HG02610 (cell line): ENCODE data around the gene UNC5C.

Experiments used
- ATAC-seq: cut with Tn5 transposase; IDR thresholded peaks from one replicate; pipeline ENCODE4 v1.9.1; 2021; ENCODE audit warnings: mild to moderate bottlenecking, moderate library complexity; ENCODE audit not compliant: unreplicated experiment

UNC5C gene

DNA sequence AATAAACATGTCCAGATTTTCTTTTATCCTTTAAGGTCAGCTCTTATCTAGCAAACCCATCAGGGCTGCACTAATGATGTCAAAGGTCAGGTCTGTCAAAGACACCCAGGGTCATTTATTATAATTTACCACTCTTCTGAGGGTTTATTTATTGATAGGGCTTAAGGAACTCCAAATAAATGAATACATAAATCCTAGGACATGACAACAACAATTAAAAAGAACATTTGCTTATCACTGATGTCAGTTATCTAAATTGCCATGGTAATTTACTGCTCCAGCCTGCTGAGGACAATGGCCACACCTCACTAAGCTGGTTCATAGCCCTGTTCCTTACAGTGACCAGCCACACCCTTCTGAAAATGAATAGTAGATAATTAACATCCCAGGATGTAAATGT, 317.1 kb downstream of the UNC5C start:
- ATAC-seq: no peak

DNA sequence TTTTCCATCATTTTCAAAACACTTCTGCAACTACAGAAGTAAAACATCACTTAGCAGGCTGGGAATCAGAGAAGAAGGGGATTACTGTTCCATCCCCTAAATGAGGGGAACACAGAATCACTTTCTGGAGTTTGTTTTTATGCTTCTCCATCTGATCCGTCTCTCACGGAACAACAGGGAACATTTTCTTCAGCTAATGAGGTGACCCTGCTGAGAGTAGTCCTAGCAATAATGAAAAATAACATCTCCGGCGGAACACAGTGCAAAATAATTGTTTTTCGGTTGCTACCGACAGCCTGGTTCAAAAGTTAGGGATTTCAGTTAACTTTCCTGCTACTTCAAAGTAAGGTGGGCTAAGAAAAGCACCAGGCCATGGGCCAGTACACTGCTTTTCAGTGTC, 322.9 kb downstream of the UNC5C start:
- no peak for ATAC-seq

DNA sequence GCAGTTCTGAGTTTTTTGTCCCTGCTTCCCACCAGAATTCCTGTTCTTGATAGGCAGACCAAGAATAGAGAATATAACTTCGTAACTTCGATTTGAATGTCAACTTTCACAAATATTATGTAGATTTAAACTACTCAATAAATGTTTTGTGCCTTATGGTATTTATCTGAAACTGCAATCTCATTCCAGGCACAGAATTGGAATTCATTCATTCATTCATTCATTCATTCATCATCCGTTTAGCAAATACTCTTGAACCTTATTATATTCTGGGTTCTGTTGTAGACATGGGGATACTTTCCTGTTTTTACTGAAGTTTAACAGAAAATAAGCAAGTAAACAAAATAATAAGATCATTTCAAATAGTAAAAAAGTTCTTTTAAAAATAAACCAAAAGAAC, 324.4 kb downstream of the UNC5C start:
- no peak for ATAC-seq

GRCh38 chr4:95220205-95221175, 328.3 kb downstream of the UNC5C start:
- ATAC-seq: no peak

DNA sequence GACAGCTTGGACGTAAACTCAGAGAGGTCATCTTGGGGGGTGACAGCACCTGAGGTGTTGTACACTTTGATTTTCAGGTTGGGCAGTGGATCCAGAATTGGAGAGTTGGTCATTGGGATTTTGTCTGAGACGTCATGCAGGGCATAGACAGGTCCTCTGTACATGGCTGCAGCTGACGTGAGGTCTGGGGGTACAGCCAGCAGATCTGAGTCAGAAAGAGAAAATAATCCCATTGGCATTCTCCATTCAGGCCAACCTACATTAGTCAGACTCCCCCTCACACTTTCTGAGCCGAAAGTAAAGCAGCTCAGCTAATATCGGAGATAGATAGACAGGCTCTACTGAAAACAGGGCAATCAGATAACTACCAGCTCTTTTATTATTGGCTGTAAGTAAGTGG, 329.7 kb downstream of the UNC5C start:
- no peak for ATAC-seq

DNA sequence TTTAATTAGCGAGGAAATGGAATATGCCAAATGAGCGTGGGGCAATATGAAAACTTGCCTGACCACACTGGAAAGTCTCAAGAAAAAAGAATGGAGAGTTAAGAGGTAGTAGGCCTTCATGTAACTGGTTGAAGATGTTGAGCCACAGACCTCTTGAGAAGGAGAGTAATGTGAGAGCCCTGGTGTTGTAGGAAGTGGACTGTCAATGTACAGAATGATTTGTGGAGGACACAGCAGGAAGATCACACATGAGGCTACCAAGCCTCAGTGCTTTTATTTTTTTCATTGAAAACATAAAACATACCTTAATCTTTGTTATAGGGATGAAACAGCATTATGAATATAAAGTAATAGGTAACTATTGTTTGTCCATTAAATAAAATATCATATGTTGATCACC, 331.6 kb downstream of the UNC5C start:
- no peak for ATAC-seq

DNA sequence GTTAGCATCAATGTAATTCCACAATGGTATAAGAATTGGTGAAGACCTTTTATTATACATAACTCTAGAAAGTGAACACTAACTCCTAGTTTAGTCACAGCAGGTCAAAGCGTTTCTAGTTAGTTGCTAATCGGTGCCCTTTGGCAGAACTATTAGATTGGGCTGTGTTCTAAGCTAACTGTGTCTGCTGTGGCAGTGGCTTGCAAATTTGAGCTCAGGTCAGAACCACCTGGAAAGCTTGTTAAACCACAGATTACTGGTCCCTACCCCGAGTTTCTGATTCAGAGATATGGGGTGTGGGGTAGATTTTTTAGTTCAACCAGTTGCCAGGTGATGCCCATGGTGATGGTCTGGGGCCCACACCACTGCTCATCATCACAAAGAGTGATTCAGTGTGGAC, 332.1 kb downstream of the UNC5C start:
- ATAC-seq: no peak

GRCh38 chr4:95215991-95216605, 332.7 kb downstream of the UNC5C start:
- no peak for ATAC-seq

- no peak for ATAC-seq
Observed at GRCh38 chr4:95215043-95215442, 333.7 kb downstream of the UNC5C start.

- ATAC-seq: no peak
Observed at GRCh38 chr4:95214408-95214807, 334.4 kb downstream of the UNC5C start.

DNA sequence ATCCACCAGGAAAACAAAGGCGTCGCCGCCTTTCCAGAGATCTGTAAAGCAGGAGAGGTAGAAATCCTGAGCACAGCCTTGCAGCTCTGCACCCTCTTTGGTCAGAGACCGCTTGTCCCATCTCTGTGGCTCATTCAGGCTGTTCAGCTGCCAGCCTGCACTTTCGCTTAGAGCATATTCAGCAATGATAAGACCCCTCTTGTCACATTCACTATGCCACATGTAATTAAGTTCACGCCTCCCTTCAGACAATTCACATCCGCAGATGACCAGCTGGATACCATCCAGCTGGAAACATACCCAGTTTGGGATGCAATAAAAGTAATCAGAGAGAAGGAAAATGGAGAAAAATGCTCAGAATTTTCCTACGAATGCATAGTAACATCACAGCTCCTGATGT, 335.4 kb downstream of the UNC5C start:
- ATAC-seq: no peak

DNA sequence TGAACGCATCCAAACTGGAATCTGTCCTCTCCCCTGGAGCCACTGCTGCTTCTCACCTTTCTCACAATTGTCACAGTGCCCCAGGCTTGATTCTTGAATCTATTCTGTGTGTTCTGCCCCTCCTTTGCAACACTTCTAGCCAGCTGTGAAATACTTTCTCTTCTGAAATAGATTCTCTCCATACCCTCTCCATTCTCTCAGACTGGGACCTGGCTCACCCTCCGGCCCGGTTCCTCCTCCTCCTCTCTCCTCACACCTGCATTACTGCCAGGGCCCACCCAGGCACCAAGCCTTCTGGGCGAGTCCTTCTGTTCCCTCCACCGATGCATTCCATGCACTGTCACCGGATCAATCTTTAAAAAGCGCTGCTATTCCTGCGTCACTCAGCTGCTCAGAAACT, 336.1 kb downstream of the UNC5C start:
- ATAC-seq: no peak

DNA sequence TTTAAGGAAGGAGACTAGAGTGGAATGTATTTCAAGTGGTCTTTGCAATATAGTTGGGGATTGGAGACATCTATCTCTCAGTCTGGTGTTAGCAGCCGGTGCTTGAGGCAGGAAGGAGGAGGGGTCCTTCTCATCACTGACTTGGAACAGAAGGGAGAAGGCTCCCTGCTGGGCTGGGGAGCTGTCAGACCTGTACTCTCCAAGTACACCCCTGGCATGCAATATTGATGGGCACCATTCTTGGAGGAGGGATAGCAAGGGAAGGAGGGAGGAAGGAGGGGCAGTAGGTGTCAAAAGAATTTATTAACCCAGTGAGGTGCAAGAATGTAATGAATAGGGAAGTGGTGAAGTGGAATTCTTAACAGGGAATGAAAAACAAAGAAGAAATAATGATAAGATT, 338.8 kb downstream of the UNC5C start:
- no peak for ATAC-seq

GRCh38 chr4:95204873-95205272, 343.9 kb downstream of the UNC5C start:
- ATAC-seq: no peak

DNA sequence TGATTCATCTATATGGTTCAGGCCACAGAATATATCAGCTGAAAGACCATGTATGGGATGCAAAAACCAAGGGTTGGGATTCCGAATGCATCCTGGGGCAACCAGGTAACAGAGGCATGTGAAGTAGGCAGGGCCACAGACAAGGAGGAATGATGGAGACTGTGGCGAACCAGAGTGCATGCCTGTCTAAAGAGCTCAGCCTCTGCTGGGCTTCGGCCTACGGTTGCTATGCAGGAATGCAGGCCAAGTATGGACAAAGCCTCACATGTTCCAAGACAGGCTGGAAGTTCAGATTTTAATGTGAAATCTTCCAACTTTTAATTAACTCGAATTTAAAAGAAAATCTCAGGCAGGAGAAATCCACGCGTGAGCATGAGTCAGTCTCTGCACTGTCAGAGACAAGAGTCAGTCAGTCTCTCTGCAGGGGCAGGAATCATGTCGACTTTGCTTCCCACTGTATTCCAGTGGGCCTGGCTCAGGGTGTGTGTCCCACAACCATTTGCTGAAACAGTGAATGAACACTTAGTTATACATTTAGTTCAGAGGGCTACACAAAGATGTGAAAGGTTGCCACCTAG, 344.4 kb downstream of the UNC5C start:
- ATAC-seq: no peak

DNA sequence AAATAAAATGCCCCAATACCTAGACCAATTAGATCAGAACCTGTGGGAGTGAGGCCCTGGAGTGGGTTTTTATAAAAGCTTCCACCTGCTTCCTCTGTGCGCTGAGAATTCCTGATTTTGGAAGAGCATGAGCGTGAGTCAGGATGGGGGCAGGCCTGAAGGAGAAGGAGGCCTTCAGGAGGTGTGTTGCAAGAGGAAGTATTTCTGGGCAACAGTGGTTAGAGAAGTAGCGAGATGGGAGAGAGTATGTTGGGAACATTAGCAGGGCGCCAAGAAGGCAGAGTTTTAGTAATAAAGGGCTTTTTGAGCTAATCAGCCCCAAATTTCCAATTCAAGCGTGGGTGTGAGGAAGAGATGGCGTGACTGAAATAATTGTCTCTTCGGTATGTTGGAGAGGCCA, 349.8 kb downstream of the UNC5C start:
- no peak for ATAC-seq

DNA sequence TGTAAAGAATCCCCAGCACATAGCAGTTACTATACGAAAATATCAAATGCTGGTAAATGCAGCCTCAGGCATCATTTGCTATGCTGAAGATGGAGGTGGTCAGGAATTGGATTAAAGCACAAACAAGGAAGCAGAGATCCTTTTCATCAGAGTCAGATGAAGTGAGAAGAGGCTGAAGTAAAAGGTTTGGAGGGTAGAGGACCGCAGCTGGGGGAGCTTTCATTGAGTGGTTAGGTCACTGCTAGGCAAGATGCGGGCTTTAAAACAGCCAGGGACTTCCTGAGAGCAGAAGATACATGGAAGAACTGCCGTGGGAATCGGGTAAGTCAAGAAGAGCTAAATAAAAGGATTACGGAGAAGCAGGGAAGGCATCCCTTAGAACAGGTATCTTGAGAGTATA, 351.4 kb downstream of the UNC5C start:
- no peak for ATAC-seq

DNA sequence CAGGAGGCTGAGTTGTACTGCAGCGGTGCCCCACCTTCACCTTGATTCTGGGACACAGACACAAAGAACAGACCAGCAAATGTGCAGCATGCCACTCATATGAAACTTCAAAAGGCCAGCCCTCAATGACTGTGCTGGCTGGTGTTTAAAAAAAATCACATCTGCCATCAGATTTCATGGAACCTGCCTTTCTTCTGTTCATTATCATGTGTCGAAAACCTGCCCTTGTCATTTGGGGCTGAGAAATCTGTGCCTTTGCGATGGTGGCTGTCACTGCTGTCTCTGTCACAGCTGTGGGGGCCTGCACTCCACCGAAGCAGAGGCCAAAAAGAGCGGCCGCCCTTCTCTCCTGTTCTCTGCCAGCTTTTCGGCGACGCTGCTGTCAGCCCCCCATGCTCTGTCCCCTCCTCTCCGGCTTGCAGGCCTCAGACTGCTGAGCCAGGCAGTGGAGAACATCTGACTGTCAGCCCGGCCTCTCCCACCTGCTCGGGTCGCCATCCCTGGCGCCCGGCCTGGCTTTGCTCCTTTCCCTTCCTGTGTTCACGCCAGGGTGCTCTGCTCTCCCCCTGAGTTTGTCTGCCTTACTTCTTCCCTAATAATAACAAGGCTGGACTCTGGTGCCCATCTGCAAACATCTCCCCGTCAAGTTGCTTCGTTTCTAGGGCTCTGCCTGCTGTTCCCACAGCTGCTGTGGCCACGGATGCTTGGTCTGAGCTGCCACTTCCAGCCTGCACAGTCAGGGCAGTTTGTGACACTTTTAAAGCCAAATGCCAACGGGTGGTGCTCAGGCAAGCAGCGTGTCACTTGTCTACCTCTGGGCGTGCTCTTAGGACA, 355.2 kb downstream of the UNC5C start:
- no peak for ATAC-seq

DNA sequence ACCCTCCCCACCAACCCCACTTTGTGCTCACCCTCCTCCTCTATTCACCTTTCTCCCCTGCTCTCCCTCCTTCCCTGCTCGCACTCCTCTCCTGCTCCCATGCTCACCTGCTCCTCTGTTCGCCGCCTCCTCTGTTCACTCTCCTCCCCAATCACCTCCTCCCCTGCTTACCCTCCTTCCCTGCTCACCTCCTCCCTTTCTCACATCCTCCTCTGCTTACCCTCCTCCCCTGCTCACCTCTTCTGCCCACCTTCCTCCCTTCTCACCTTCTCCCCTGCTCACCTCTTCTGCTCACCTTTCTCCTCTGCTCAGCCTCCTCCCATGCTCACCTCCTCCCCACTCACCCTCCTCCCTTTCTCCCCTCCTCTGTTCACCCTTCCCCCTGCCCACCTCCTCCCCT, 357.2 kb downstream of the UNC5C start:
- ATAC-seq: no peak

DNA sequence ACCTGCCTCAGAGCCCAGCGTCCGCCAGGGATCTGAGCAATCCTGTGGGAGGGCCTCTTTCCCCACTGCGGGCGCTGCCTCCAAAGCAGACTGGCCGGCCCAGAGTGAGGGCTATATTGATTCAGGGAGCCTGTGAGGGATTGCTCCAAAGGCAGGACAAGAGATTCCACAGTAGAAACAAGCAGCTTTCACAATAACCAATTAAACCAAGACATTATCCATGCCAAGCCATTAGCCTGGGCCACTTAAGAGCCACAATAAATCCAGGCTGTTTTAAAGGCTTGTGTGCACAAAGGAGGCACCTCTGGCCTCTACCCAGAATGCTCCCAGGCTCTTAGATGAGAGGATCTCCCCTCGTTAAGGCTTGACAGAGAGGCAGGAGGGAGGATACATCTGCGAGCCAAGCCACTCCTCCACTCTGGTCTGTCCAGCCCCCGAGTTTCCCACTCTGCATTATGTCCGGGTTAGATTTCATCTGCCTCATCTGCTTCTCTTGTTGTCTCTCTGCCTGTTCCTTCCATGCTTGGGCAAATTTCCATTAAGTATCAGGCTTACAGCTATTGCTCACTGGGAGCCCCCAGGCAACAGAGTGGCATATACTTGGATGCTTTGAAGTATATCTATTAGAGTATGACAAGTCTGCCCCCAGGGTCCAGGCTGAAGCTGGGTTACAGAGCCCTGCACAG, 357.9 kb downstream of the UNC5C start:
- no peak for ATAC-seq
